Caco-2 (cell line): ENCODE data around the gene GABBR1. TPM values are rescaled to one million over a fixed set of nuclear protein-coding genes. Genes with fewer than 3 reads are reported as not detected.
A peak's percentile ranks its signal among the peaks of the same experiment; 100 is the strongest.

Source experiments
- BruUV-seq: library from RNA; stranded (reverse); fragments of 400-500 nt; replicated peaks from 2 replicates; lab custom pipeline; 2021; lab: Mats Ljungman, UMichigan
- CTCF ChIA-PET: fragments of 300-600 bp; sonication (Branson Sonifier 250); formaldehyde crosslinking; loops from one replicate; lab custom pipeline; 2022; ENCODE audit warnings: antibody characterized with exemption; lab: Charles Lee
- POLR2A ChIA-PET: fragments of 300-600 bp; sonication (Branson Sonifier 250); formaldehyde crosslinking; loops from one replicate; lab custom pipeline; 2022; ENCODE audit warnings: antibody characterized with exemption; lab: Charles Lee
- DNase-seq, 2 experiments: peaks; one replicate each; pipeline versions ENCODE4 v3.0.0 to v3.0.0-alpha.2; 2020 to 2022
- H3K27me3 ChIP-seq: replicated peaks from 2 replicates; pipeline ENCODE4 v1.6.0; 2011; ENCODE audit warnings: low read length; ENCODE audit not compliant: control insufficient read depth, insufficient read depth
- H3K36me3 ChIP-seq: 2 replicates; pipeline ENCODE4 v1.5.1; 2011; ENCODE audit warnings: low read length; ENCODE audit not compliant: control insufficient read depth, insufficient read depth
- H3K4me1 ChIP-seq: fragments of 250-450 bp; sonication (Bioruptor Pico); 2 replicates; pipeline ENCODE4 v1.5.1; 2020; ENCODE audit warnings: mild to moderate bottlenecking
- H3K4me3 ChIP-seq: 2 replicates; pipeline ENCODE4 v1.5.1; 2011; ENCODE audit warnings: low read depth, mild to moderate bottlenecking, control low read depth, low read length
- H3K9me3 ChIP-seq: fragments of 250-450 bp; sonication (Bioruptor Pico); 2 replicates; pipeline ENCODE4 v1.5.1; 2020; ENCODE audit warnings: mild to moderate bottlenecking, moderate library complexity
- H3K27ac Mint-ChIP-seq: one replicate; pipeline ENCODE4 v1.8.0; 2022; ENCODE audit warnings: mixed read lengths; ENCODE audit not compliant: unreplicated experiment
- H3K27me3 Mint-ChIP-seq: one replicate; pipeline ENCODE4 v1.8.0; 2022; ENCODE audit warnings: mixed read lengths; ENCODE audit not compliant: insufficient read depth, unreplicated experiment
- H3K36me3 Mint-ChIP-seq: one replicate; pipeline ENCODE4 v1.8.0; 2022; ENCODE audit warnings: mild to moderate bottlenecking, mixed read lengths; ENCODE audit not compliant: insufficient read depth, unreplicated experiment
- H3K4me1 Mint-ChIP-seq: one replicate; pipeline ENCODE4 v1.8.0; 2022; ENCODE audit warnings: low read depth, mixed read lengths; ENCODE audit not compliant: unreplicated experiment
- H3K4me3 Mint-ChIP-seq: one replicate; pipeline ENCODE4 v1.8.0; 2022; ENCODE audit warnings: mild to moderate bottlenecking, moderate library complexity, mixed read lengths; ENCODE audit not compliant: unreplicated experiment
- H3K9me3 Mint-ChIP-seq: one replicate; pipeline ENCODE4 v1.8.0; 2022; ENCODE audit warnings: mixed read lengths; ENCODE audit not compliant: unreplicated experiment
- intact Hi-C: fragments of 100-400 bp; cut with micrococcal nuclease; formaldehyde crosslinking; loops from one replicate; pipeline ENCODE4 v1.10.0; 2022; ENCODE audit not compliant: unreplicated experiment
- total RNA-seq: library from RNA; stranded (reverse); gene quantifications from 2 replicates; pipeline ENCODE4 v1.2.3, GENCODE V29; 2022
- TF ChIP-seq, protein P1 (sequence below), 2 experiments: fragments of 200-600 bp in 1 of 2; IDR thresholded peaks; 1 replicate in 1 of 2; 2 replicates in 1 of 2; pipeline versions ENCODE4 v1.5.1 to v1.8.0; 2011 to 2022; ENCODE audit warnings: antibody characterized with exemption in 1 of 2, control low read depth in 1 of 2, inconsistent platforms in 1 of 2, low read depth in 1 of 2, low read length in 1 of 2, mild to moderate bottlenecking in 1 of 2, moderate library complexity in 1 of 2; ENCODE audit not compliant: insufficient read depth in 1 of 2, severe bottlenecking in 1 of 2, unreplicated experiment in 1 of 2

Gene GABBR1
- total RNA-seq, 1 experiment from 2014 or later, result 3.3 TPM

DNA sequence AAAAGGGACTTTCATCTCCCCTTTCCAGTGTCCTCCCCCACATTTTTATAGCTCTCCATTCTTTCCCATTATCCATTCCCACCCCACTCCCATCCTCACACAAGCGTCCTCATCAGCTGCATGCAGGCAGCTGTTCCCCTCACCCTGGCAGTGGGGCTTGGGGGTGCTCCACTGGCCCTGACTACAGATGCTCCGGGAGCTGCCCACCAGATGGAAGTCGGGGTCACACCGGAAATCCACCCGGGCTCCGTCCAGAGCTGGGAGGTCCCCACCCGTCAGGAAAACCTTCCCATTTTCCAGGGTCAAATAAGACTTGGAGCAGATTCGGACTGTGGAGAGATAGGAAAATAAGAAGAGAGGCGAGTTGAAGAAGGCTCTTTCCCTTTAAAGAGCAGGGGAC lies 2.7 kb downstream of the GABBR1 start:
- Histone ChIP-seq H3K4me3 (no peak overlapping the region), H3K4me1 (0 out of 2 replicates have a peak, but pooled peaks cover 5% of the 10 kb centered on the region), H3K27me3 (no peaks in the 10 kb centered on the region), H3K36me3 (no peaks in the 10 kb centered on the region), H3K9me3 (no peaks in the 10 kb centered on the region)
- Mint-ChIP-seq H3K4me3 (no peak overlapping the region), H3K27me3 (peaks cover 39% of the 10 kb centered on the region), H3K9me3 (no peaks in the 10 kb centered on the region), H3K36me3 (no peaks in the 10 kb centered on the region), H3K27ac (no peak overlapping the region), H3K4me1 (peaks cover 14% of the 10 kb centered on the region)
- TF ChIP-seq, protein P1, sequence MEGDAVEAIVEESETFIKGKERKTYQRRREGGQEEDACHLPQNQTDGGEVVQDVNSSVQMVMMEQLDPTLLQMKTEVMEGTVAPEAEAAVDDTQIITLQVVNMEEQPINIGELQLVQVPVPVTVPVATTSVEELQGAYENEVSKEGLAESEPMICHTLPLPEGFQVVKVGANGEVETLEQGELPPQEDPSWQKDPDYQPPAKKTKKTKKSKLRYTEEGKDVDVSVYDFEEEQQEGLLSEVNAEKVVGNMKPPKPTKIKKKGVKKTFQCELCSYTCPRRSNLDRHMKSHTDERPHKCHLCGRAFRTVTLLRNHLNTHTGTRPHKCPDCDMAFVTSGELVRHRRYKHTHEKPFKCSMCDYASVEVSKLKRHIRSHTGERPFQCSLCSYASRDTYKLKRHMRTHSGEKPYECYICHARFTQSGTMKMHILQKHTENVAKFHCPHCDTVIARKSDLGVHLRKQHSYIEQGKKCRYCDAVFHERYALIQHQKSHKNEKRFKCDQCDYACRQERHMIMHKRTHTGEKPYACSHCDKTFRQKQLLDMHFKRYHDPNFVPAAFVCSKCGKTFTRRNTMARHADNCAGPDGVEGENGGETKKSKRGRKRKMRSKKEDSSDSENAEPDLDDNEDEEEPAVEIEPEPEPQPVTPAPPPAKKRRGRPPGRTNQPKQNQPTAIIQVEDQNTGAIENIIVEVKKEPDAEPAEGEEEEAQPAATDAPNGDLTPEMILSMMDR (IDR thresholded peaks at IDR 0.05; ENCODE audit: insufficient read depth in 1 of 2, low read depth in 1 of 2, low read length in 1 of 2, severe bottlenecking in 1 of 2, unreplicated experiment in 1 of 2), result no peak
- no peak for DNase-seq
- ChIA-PET POLR2A (no interaction called here), CTCF (interaction anchor here (0.6 kb wide), 1 partner anchor 185 kb away, joined by 4 read pairs; no protein-coding TSS in a partner anchor)
- intact Hi-C loops, result no loop called here
- no TSS peak for BruUV-seq

DNA sequence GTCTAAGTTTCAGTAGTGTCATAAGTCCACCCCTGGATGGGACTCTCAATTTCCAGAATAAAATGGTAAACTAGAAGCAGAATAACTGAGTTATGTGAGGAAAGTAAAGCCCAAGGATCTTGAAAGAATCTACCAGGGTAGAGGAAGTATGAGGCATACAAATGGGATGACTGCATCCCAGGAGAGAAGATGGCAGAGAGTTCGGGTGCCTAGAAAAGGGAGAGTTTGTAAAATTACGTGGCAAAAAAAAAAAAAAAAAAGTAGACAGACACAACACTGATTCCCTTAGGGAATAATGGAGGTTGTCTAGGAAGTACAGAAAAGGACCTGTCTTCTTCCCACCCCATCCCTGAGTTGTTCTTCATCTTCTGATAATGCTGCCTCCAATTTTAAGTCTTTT lies 3.4 kb downstream of the GABBR1 start:
- BruUV-seq, result no TSS peak
- CTCF ChIA-PET, result no interaction called here

GRCh38 chr6:29628419-29629281 lies 4.3 kb downstream of the GABBR1 start:
- H3K9me3 ChIP-seq, result no peaks in the 10 kb centered on the region
- Mint-ChIP-seq H3K27ac (no peak overlapping the region), H3K4me1 (peaks cover 13% of the 10 kb centered on the region), H3K36me3 (no peaks in the 10 kb centered on the region), H3K4me3 (peak overlapping the region; percentile 84), H3K27me3 (peaks cover 43% of the 10 kb centered on the region), H3K9me3 (no peaks in the 10 kb centered on the region)
- peak; percentile 76 to 77 for DNase-seq
- no peaks in the 10 kb centered on the region for H3K36me3 ChIP-seq
- 0 out of 2 replicates have a peak, but pooled peaks cover 5% of the 10 kb centered on the region for H3K4me1 ChIP-seq
- TF ChIP-seq, protein P1 (IDR thresholded peaks at IDR 0.05; ENCODE audit: insufficient read depth in 1 of 2, low read depth in 1 of 2, low read length in 1 of 2, severe bottlenecking in 1 of 2, unreplicated experiment in 1 of 2), result peak; percentile 55 to 85
- H3K27me3 ChIP-seq, result no peaks in the 10 kb centered on the region
- intact Hi-C loops, result no loop called here
- no TSS peak for BruUV-seq
- ChIA-PET POLR2A (interaction anchor here (0.6 kb wide), 1 partner anchor 810 kb away, joined by 3 read pairs; no protein-coding TSS in a partner anchor), CTCF (interaction anchor here (0.6 to 1.0 kb wide), 6 partner anchors 15 to 1666 kb away, joined by 4 to 5 read pairs (median 4); no protein-coding TSS in a partner anchor)
- peak overlapping the region; percentile 43 for H3K4me3 ChIP-seq

More for the DNA sequence above, 3.4 kb downstream of the GABBR1 start:
- H3K4me3 Mint-ChIP-seq, result no peak overlapping the region
- Histone ChIP-seq H3K27me3 (no peaks in the 10 kb centered on the region), H3K4me1 (0 out of 2 replicates have a peak, but pooled peaks cover 5% of the 10 kb centered on the region), H3K36me3 (no peaks in the 10 kb centered on the region), H3K9me3 (no peaks in the 10 kb centered on the region), H3K4me3 (no peak overlapping the region)
- no peak overlapping the region for H3K27ac Mint-ChIP-seq
- H3K27me3 Mint-ChIP-seq, result peaks cover 40% of the 10 kb centered on the region
- no peaks in the 10 kb centered on the region for H3K9me3 Mint-ChIP-seq
- no peak for DNase-seq
- peaks cover 14% of the 10 kb centered on the region for H3K4me1 Mint-ChIP-seq
- TF ChIP-seq, protein P1 (IDR thresholded peaks at IDR 0.05; ENCODE audit: insufficient read depth in 1 of 2, low read depth in 1 of 2, low read length in 1 of 2, severe bottlenecking in 1 of 2, unreplicated experiment in 1 of 2), result no peak
- POLR2A ChIA-PET, result no interaction called here
- intact Hi-C loops, result no loop called here
- H3K36me3 Mint-ChIP-seq, result no peaks in the 10 kb centered on the region
